ENCODE measurements around the gene C1orf185. TPM values are rescaled to one million over a fixed set of nuclear protein-coding genes. Genes with fewer than 3 reads are reported as not detected.
"Not testable (repeated sequence)": the region's sequence is repeated elsewhere in the genome, so short reads cannot be mapped to it uniquely, and the experiment has no call there.

The C1orf185 gene
- total RNA-seq, 1 donor from 2014 or later: not detected

DNA sequence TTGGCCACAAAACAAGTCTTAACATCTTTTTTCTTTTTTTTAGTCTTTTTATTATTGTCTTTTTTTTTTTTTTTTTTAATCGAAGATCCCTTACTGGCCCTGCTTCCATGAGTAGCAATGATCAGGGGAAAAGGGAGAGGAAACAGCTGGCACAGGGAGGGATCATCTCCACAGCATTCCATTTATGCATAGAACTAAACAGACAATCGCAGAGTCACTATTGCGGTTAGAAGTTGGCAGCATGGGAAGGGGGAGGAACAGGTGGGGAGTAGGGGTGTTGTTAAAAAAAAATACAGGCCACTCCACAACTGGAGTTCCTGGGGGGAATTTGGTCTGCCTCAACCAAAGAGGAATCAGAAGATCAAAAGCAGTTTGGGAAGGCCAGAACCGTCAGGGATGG, 55.4 kb downstream of the C1orf185 start:
- H3K4me3 ChIP-seq: no peak overlapping the region
- peaks cover 16% of the 10 kb centered on the region for H3K27me3 ChIP-seq (ENCODE audit: low read depth)
- intact Hi-C loops (cut with micrococcal nuclease): no loop called here

DNA sequence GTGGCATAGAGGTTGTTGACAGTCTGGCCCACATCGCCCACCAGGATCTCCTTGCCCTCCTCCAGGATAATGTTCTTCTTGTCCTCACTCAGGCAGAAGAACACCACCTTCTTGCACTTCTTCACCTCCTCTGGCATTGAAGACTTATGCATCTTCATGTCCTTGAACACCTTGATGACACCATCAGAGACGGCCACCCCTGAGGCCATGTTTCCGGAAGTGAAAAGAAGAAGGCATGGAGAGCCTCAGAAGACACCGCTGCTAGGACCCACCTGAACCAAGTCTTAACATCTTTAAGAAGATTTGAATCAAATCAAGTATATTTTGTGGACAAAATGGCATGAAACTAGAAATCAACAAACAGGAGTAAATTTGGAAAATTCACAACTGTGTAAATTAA, 56.2 kb downstream of the C1orf185 start:
- TF ChIP-seq, protein P1, sequence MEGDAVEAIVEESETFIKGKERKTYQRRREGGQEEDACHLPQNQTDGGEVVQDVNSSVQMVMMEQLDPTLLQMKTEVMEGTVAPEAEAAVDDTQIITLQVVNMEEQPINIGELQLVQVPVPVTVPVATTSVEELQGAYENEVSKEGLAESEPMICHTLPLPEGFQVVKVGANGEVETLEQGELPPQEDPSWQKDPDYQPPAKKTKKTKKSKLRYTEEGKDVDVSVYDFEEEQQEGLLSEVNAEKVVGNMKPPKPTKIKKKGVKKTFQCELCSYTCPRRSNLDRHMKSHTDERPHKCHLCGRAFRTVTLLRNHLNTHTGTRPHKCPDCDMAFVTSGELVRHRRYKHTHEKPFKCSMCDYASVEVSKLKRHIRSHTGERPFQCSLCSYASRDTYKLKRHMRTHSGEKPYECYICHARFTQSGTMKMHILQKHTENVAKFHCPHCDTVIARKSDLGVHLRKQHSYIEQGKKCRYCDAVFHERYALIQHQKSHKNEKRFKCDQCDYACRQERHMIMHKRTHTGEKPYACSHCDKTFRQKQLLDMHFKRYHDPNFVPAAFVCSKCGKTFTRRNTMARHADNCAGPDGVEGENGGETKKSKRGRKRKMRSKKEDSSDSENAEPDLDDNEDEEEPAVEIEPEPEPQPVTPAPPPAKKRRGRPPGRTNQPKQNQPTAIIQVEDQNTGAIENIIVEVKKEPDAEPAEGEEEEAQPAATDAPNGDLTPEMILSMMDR (IDR thresholded peaks at IDR 0.05; ENCODE audit: borderline replicate concordance): no peak
- H3K9me3 ChIP-seq (replicated peaks): peaks cover 26% of the 10 kb centered on the region
- H3K27me3 ChIP-seq (ENCODE audit: low read depth): peaks cover 16% of the 10 kb centered on the region
- no peak for DNase-seq
- intact Hi-C loops (cut with micrococcal nuclease): no loop called here
- no peaks in the 10 kb centered on the region for H3K4me1 ChIP-seq
- no peaks in the 10 kb centered on the region for H3K36me3 ChIP-seq
- H3K4me3 ChIP-seq: no peak overlapping the region
- no peak overlapping the region for H3K27ac ChIP-seq (replicated peaks)

More for the DNA sequence above, 55.4 kb downstream of the C1orf185 start:
- H3K9me3 ChIP-seq (replicated peaks): peaks cover 26% of the 10 kb centered on the region
- H3K27ac ChIP-seq (replicated peaks): no peak overlapping the region
- no peaks in the 10 kb centered on the region for H3K4me1 ChIP-seq
- no peaks in the 10 kb centered on the region for H3K36me3 ChIP-seq
- no peak for DNase-seq
- TF ChIP-seq, protein P1 (IDR thresholded peaks at IDR 0.05; ENCODE audit: borderline replicate concordance): no peak

DNA sequence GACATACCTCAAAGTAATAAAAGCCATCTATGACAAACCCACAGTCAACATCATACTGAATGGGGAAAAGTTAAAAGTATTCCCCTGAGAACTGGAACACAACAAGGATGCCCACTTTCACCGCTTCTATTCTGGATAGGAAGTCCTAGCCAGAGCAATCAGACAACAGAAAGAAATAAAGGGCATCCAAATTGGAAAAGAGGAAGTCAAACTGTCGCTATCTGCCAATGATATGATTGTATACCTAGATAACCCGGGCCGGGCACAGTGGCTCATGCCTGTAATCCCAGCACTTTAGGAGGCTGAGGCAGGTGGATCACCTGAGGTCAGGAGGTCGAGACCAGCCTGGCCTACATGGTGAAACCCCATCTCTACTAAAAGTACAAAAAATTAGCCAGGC, 60.5 kb downstream of the C1orf185 start:
- H3K9me3 ChIP-seq (replicated peaks); DNase-seq; H3K4me1 ChIP-seq; intact Hi-C loops (cut with micrococcal nuclease); H3K4me3 ChIP-seq; H3K27ac ChIP-seq (replicated peaks); H3K36me3 ChIP-seq: not testable (repeated sequence)
- H3K27me3 ChIP-seq (ENCODE audit: low read depth): peaks cover 16% of the 10 kb centered on the region

DNA sequence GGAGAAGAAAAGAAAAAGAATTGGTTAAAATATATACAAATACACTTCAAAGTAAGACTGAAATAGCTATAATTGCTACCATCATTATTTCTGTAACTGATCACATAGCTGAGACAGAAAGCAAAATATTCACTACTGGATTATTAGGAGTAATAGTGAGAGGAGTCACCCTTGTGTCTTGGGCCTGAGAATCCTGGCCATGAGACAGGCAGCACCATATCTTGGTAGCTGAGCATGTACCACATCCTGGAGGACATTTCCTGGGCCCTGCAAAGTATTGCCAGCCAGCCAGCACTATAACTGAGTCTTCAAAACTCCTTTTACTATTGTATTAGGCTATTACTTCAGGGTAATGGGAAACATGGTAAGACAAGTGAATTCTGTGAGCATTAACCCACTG, 63.5 kb downstream of the C1orf185 start:
- no peak for DNase-seq
- no peak overlapping the region for H3K4me3 ChIP-seq
- peaks cover 2% of the 10 kb centered on the region for H3K27me3 ChIP-seq (ENCODE audit: low read depth)
- peaks cover 8% of the 10 kb centered on the region for H3K9me3 ChIP-seq (replicated peaks)
- no peak overlapping the region for H3K27ac ChIP-seq (replicated peaks)
- no peaks in the 10 kb centered on the region for H3K4me1 ChIP-seq
- no peaks in the 10 kb centered on the region for H3K36me3 ChIP-seq
- TF ChIP-seq, protein P1 (IDR thresholded peaks at IDR 0.05; ENCODE audit: borderline replicate concordance): no peak
- intact Hi-C loops (cut with micrococcal nuclease): no loop called here

DNA sequence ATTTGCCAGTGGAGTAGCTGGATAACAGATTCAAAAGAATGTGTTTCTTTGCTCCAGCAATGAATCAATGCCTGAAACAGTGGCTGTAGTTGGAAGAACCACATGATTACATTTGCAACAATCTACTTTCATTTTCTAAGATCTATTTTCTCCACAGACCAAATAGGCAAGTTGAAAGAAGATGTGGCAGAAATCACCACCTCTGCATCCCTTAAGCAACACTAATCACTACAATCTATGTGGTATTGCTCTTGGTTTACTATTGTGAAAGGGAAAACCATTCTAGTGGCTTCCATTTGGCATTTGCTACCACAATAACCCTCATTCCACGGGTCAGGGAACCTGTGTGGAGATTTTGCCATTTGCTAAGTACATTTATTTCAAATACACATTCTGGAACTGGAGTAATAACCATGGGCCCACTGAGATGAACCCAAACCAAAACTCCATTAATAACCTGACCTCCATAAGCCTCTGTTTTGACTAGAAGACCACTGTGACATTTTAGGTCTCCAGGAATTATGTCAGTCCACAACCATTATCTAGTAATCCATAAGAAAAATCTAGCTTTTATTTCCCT, 66.3 kb downstream of the C1orf185 start:
- H3K36me3 ChIP-seq: no peaks in the 10 kb centered on the region
- H3K27ac ChIP-seq (replicated peaks): no peak overlapping the region
- TF ChIP-seq, protein P1 (IDR thresholded peaks at IDR 0.05; ENCODE audit: borderline replicate concordance): no peak
- no peaks in the 10 kb centered on the region for H3K4me1 ChIP-seq
- H3K27me3 ChIP-seq (ENCODE audit: low read depth): peaks cover 13% of the 10 kb centered on the region
- intact Hi-C loops (cut with micrococcal nuclease): no loop called here
- no peak overlapping the region for H3K4me3 ChIP-seq
- H3K9me3 ChIP-seq (replicated peaks): peaks cover 13% of the 10 kb centered on the region
- DNase-seq: no peak

DNA sequence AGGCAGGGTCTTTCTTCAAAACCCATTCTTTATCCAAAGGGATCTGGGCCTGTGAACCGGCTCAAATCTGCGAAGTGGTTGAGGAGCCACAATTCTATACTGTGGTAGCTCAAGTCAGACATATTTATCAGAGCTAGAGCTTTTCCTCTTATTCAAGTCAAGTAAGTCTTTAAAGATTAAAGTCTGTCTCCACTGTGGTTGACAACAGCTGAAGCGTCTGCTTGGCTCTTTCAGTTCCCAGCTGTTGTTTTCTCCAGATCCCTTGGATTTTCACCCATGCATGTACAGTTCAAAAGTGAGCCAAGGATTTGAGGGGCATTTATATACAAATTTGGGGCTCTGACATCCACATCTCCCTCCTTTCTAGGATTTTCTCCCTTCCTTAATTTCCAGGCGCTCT, 66.9 kb downstream of the C1orf185 start:
- H3K27ac ChIP-seq (replicated peaks): no peak overlapping the region
- DNase-seq: no peak
- H3K9me3 ChIP-seq (replicated peaks): peaks cover 7% of the 10 kb centered on the region
- no peaks in the 10 kb centered on the region for H3K36me3 ChIP-seq
- no peaks in the 10 kb centered on the region for H3K4me1 ChIP-seq
- intact Hi-C loops (cut with micrococcal nuclease): no loop called here
- H3K4me3 ChIP-seq: no peak overlapping the region
- TF ChIP-seq, protein P1 (IDR thresholded peaks at IDR 0.05; ENCODE audit: borderline replicate concordance): no peak
- H3K27me3 ChIP-seq (ENCODE audit: low read depth): peaks cover 14% of the 10 kb centered on the region
